ENCODE results near the gene PRF1.

Gene PRF1

GRCh38 chr10:70576803-70577517 is 25.6 kb downstream of the PRF1 start:
- no peak for DNase-seq (ENCODE audit: low read depth in 2 of 2)

GRCh38 chr10:70575874-70576802 is 26.4 kb downstream of the PRF1 start:
- no peak for DNase-seq (ENCODE audit: low read depth in 2 of 2)

GRCh38 chr10:70575486-70575873 is 27.1 kb downstream of the PRF1 start:
- DNase-seq (ENCODE audit: low read depth in 2 of 2) = no peak

GRCh38 chr10:70573599-70574506 is 28.7 kb downstream of the PRF1 start:
- no peak for DNase-seq (ENCODE audit: low read depth in 2 of 2)

- DNase-seq (ENCODE audit: low read depth in 2 of 2) = no peak
These were observed 30.7 kb downstream of the PRF1 start for GRCh38 chr10:70571636-70572439.

- no peak for DNase-seq (ENCODE audit: low read depth in 2 of 2)
These were observed 31.3 kb downstream of the PRF1 start for GRCh38 chr10:70571236-70571635.

- DNase-seq (ENCODE audit: low read depth in 2 of 2) = no peak
These were observed 33.6 kb downstream of the PRF1 start for GRCh38 chr10:70568781-70569495.

- DNase-seq (ENCODE audit: low read depth in 2 of 2) = no peak
These were observed 34.4 kb downstream of the PRF1 start for GRCh38 chr10:70568113-70568512.

GRCh38 chr10:70567603-70568002 is 34.9 kb downstream of the PRF1 start:
- no peak for DNase-seq (ENCODE audit: low read depth in 2 of 2)

- DNase-seq (ENCODE audit: low read depth in 2 of 2) = no peak
These were observed 35.8 kb downstream of the PRF1 start for GRCh38 chr10:70566515-70567290.

- DNase-seq (ENCODE audit: low read depth in 2 of 2) = no peak
These were observed 36.7 kb downstream of the PRF1 start for GRCh38 chr10:70565556-70566514.

- no peak for DNase-seq (ENCODE audit: low read depth in 2 of 2)
These were observed 37.6 kb downstream of the PRF1 start for GRCh38 chr10:70564901-70565351.

- DNase-seq (ENCODE audit: low read depth in 2 of 2) = no peak
These were observed 38.3 kb downstream of the PRF1 start for GRCh38 chr10:70564113-70564725.

GRCh38 chr10:70563230-70563629 is 39.3 kb downstream of the PRF1 start:
- DNase-seq (ENCODE audit: low read depth in 2 of 2) = no peak

- no peak for DNase-seq (ENCODE audit: low read depth in 2 of 2)
These were observed 40.3 kb downstream of the PRF1 start for GRCh38 chr10:70562036-70562755.

- no peak for DNase-seq (ENCODE audit: low read depth in 2 of 2)
These were observed 41.0 kb downstream of the PRF1 start for GRCh38 chr10:70561558-70561957.

- peak in 1 of 2 experiments; percentile 31 for DNase-seq (ENCODE audit: low read depth in 2 of 2)
These were observed 41.5 kb downstream of the PRF1 start for GRCh38 chr10:70561070-70561469.
